SK-N-SH (cell line): ENCODE data around the gene VTCN1. TPM values are rescaled to one million over a fixed set of nuclear protein-coding genes. Genes with fewer than 3 reads are reported as not detected.

ENCODE experiments used
- CTCF ChIA-PET: fragments of 300-600, 350-600 bp; formaldehyde crosslinking; extraction: SDS; loops from one replicate; lab custom pipeline; 2021; lab: Yijun Ruan, JAX
- POLR2A ChIA-PET: fragments of 350-600 bp; sonication (Branson Sonifier 250); formaldehyde crosslinking; extraction: SDS; loops from one replicate; lab custom pipeline; 2020; ENCODE audit warnings: antibody characterized with exemption, inconsistent platforms; lab: Yijun Ruan, JAX
- DNase-seq: peaks from one replicate; pipeline ENCODE4 v3.0.0; 2012
- H2AFZ ChIP-seq: fragments of 200-600 bp; sonication (generic); 2 replicates; pipeline ENCODE4 v1.8.1; 2016; ENCODE audit warnings: antibody characterized with exemption, mild to moderate bottlenecking, low read depth
- H3F3A ChIP-seq: fragments of 200-600 bp; sonication (generic); replicated peaks from 2 replicates; pipeline ENCODE3; 2016; ENCODE audit warnings: antibody characterized with exemption, mild to moderate bottlenecking; ENCODE audit not compliant: insufficient read depth
- H3K27ac ChIP-seq, 2 experiments: fragments of 200-500 bp in 1 of 2; fragments of 200-600 bp in 1 of 2; sonication (Bioruptor generic) in 1 of 2; sonication (generic), shearing (Covaris generic) in 1 of 2; 2 replicates each; pipeline versions ENCODE4 v1.5.1 to v1.6.1; 2014 to 2016; ENCODE audit warnings: low read depth in 2 of 2, inconsistent platforms in 1 of 2, low read length in 1 of 2, mild to moderate bottlenecking in 1 of 2, mixed read lengths in 1 of 2
- H3K27me3 ChIP-seq: fragments of 200-600 bp; sonication (generic), shearing (Covaris generic); 2 replicates; pipeline ENCODE4 v1.6.1; 2016; ENCODE audit warnings: mixed run types; ENCODE audit not compliant: insufficient read depth
- H3K36me3 ChIP-seq, 2 experiments: fragments of 200-500 bp in 1 of 2; fragments of 200-600 bp in 1 of 2; sonication (Bioruptor generic) in 1 of 2; sonication (generic) in 1 of 2; replicated peaks in 1 of 2; 2 replicates each; pipeline versions ENCODE3 to v1.5.1; 2014 to 2016; ENCODE audit warnings: low read length in 1 of 2, mild to moderate bottlenecking in 1 of 2; ENCODE audit not compliant: insufficient read depth in 2 of 2, control insufficient read depth in 1 of 2
- H3K4me1 ChIP-seq, 2 experiments: fragments of 200-500 bp in 1 of 2; fragments of 200-600 bp in 1 of 2; sonication (Bioruptor generic) in 1 of 2; sonication (generic), shearing (Covaris generic) in 1 of 2; 2 replicates each; pipeline versions ENCODE4 v1.5.1 to v1.6.1; 2014 to 2016; ENCODE audit warnings: low read depth in 1 of 2, low read length in 1 of 2, mixed run types in 1 of 2; ENCODE audit not compliant: insufficient read depth in 2 of 2, control insufficient read depth in 1 of 2
- H3K4me2 ChIP-seq: fragments of 200-600 bp; sonication (generic), shearing (Covaris generic); 2 replicates; pipeline ENCODE4 v1.6.1; 2017; ENCODE audit warnings: mixed run types
- H3K4me3 ChIP-seq, 2 experiments: fragments of 200-500 bp in 1 of 2; fragments of 200-600 bp in 1 of 2; sonication (Bioruptor generic) in 1 of 2; sonication (generic), shearing (Covaris generic) in 1 of 2; 2 replicates each; pipeline versions ENCODE4 v1.5.1 to v1.8.1; 2014 to 2016; ENCODE audit warnings: low read depth in 2 of 2, inconsistent platforms in 1 of 2, low read length in 1 of 2, mild to moderate bottlenecking in 1 of 2, mixed read lengths in 1 of 2, moderate library complexity in 1 of 2
- H3K79me2 ChIP-seq: fragments of 200-600 bp; sonication (generic); 2 replicates; pipeline ENCODE4 v1.8.1; 2017; ENCODE audit warnings: mild to moderate bottlenecking; ENCODE audit not compliant: insufficient read depth
- H3K9ac ChIP-seq: fragments of 200-600 bp; sonication (generic); 2 replicates; pipeline ENCODE4 v1.6.1; 2017; ENCODE audit warnings: mixed run types
- H3K9me2 ChIP-seq: fragments of 200-600 bp; sonication (generic); 2 replicates; pipeline ENCODE4 v1.6.1; 2017; ENCODE audit warnings: mixed run types
- H3K9me3 ChIP-seq: fragments of 200-600 bp; sonication (generic); 2 replicates; pipeline ENCODE4 v1.6.1; 2017; ENCODE audit warnings: mixed run types, mild to moderate bottlenecking, moderate library complexity
- H4K20me1 ChIP-seq: fragments of 200-600 bp; sonication (generic); 2 replicates; pipeline ENCODE4 v1.6.1; 2017; ENCODE audit warnings: mild to moderate bottlenecking, mixed run types; ENCODE audit not compliant: insufficient read depth
- CHD2 ChIP-seq: fragments of 150-350 bp; IDR thresholded peaks from 2 replicates; pipeline ENCODE4 v1.6.1; 2018; ENCODE audit warnings: low read length; ENCODE audit not compliant: partially characterized antibody
- CTCF ChIP-seq: fragments of 200-600 bp; sonication (generic); IDR thresholded peaks from 2 replicates; pipeline ENCODE4 v1.6.1; 2017; ENCODE audit warnings: antibody characterized with exemption, mild to moderate bottlenecking, moderate library complexity
- ELF1 ChIP-seq: IDR thresholded peaks from 2 replicates; pipeline ENCODE4 v1.4.0; 2012
- FOSL2 ChIP-seq: IDR thresholded peaks from 2 replicates; pipeline ENCODE4 v1.4.0; 2012; ENCODE audit warnings: low read depth, mild to moderate bottlenecking, moderate library complexity, borderline replicate concordance
- FOXJ3 ChIP-seq: sonication (generic); formaldehyde crosslinking; IDR thresholded peaks from 2 replicates; pipeline ENCODE4 v1.5.1; 2020; ENCODE audit warnings: mild to moderate bottlenecking, missing genetic modification reagents
- FOXM1 ChIP-seq: IDR thresholded peaks from 2 replicates; pipeline ENCODE4 v1.4.0; 2012; ENCODE audit warnings: low read depth, mild to moderate bottlenecking
- GABPA ChIP-seq: IDR thresholded peaks from 2 replicates; pipeline ENCODE4 v1.4.0; 2012; ENCODE audit warnings: low read depth, mild to moderate bottlenecking
- GATA2 ChIP-seq: sonication (generic); formaldehyde crosslinking; IDR thresholded peaks from 2 replicates; pipeline ENCODE4 v1.5.0; 2020; ENCODE audit warnings: mild to moderate bottlenecking, missing genetic modification reagents
- MAX ChIP-seq: IDR thresholded peaks from 2 replicates; pipeline ENCODE4 v1.4.0; 2012; ENCODE audit warnings: low read depth
- MEF2A ChIP-seq: IDR thresholded peaks from 2 replicates; pipeline ENCODE4 v1.4.0; 2012; ENCODE audit warnings: low read depth, borderline replicate concordance
- MXI1 ChIP-seq: IDR thresholded peaks from 2 replicates; pipeline ENCODE4 v1.6.1; 2012; ENCODE audit warnings: mild to moderate bottlenecking, low read depth, low read length, improper control_type of control experiment
- PBX3 ChIP-seq: IDR thresholded peaks from 2 replicates; pipeline ENCODE4; 2012
- RAD21 ChIP-seq: IDR thresholded peaks from 2 replicates; pipeline ENCODE4 v1.6.1; 2012; ENCODE audit warnings: mild to moderate bottlenecking, low read length
- RCOR1 ChIP-seq: fragments of 150-350 bp; IDR thresholded peaks from 2 replicates; pipeline ENCODE4 v1.6.1; 2017; ENCODE audit warnings: antibody characterized with exemption, low read length
- RXRA ChIP-seq: IDR thresholded peaks from 2 replicates; pipeline ENCODE4 v1.4.0; 2012; ENCODE audit warnings: low read depth, mild to moderate bottlenecking, borderline replicate concordance
- TEAD4 ChIP-seq: IDR thresholded peaks from 2 replicates; pipeline ENCODE4 v1.4.0; 2012; ENCODE audit warnings: mild to moderate bottlenecking, borderline replicate concordance; ENCODE audit not compliant: insufficient read depth
- USF2 ChIP-seq: fragments of 150-350 bp; IDR thresholded peaks from 2 replicates; pipeline ENCODE4 v1.6.1; 2017; ENCODE audit warnings: antibody characterized with exemption, low read length, low read depth, borderline replicate concordance
- WGBS: methylation state at CpG from one replicate; pipeline ENCODE4 v1.1.6; 2017; ENCODE audit warnings: low lambda C conversion rate; 5-methylcytosine and 5-hydroxymethylcytosine counted together
- polyA plus RNA-seq, 3 experiments: library from polyadenylated mRNA; depleted of rRNA; stranded (reverse); fragments of >200 nt; gene quantifications; 2 replicates each; pipeline ENCODE4 v1.2.3, GENCODE V29; 2012

VTCN1 gene
- polyA plus RNA-seq, 1 of the 3 experiments (the other 2 are of a cell fraction): not detected

- Histone ChIP-seq H3K4me3 (no peak overlapping the region), H3F3A (no peaks in the 10 kb centered on the region), H3K27ac (no peak overlapping the region), H3K36me3 (no peaks in the 10 kb centered on the region), H4K20me1 (no peaks in the 10 kb centered on the region), H3K9me2 (no peaks in the 10 kb centered on the region), H3K79me2 (no peaks in the 10 kb centered on the region), H3K4me1 (no peaks in the 10 kb centered on the region), H3K9me3 (no peaks in the 10 kb centered on the region), H3K9ac (no peak overlapping the region)
- CTCF ChIA-PET: no interaction called here
- WGBS: 15% methylated on average over 2 of the region's 2 CpGs
- POLR2A ChIA-PET: no interaction called here
- TF ChIP-seq MAX (no peak), FOXJ3 (CRISPR knock-in tag) (no peak), TEAD4 (no peak), GABPA (no peak), MEF2A (no peak), FOXM1 (no peak), CHD2 (no peak), USF2 (no peak), CTCF (no peak), RCOR1 (no peak), ELF1 (no peak), MXI1 (no peak), FOSL2 (no peak), PBX3 (no peak), RAD21 (no peak), RXRA (no peak), GATA2 (CRISPR knock-in tag) (no peak)
- TF ChIP-seq, all 33 proteins: peak for 0
- Histone ChIP-seq H3K27me3 (no peaks in the 10 kb centered on the region; the same call in 1 of the 2 replicates), H2AFZ (no peak overlapping the region), H3K4me2 (no peak overlapping the region)
- no peak for DNase-seq
These were observed 5.4 kb downstream of the VTCN1 start for GRCh38 chr1:117205368-117205767.
